ENCODE results near the gene RNU5B-1.

DNA sequence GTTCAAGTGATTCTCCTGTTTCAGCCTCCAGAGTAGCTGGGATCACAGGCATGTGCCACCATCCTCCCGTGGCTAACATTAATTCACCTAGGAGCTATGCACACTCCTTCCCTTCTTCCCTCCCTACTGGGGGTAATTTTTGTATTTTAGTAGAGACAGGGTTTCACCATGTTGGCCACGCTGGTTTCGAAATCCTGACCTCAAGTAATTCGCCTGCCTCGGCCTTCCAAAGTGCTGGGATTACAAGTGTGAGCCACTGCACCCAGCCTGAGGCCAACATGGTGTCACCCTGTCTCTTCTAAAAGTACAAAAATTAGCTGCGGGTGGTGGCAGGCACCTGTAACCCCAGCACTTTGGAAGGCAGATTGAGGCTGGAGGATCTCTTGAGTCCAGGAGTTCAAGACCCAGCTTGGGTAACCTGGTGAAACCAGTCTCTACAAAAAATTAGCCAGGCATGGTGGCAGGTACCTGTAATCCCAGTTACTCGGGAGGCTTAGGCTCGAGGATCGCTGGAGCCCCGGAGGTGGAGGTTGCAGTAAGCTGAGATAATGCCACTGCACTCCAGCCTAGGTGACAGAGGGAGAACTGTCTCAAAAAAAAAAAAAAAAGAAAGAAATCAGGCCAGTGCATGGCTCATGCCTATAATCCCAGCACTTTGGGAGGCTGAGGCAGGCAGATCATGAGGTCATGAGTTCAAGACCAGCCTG is 6.1 kb downstream of the RNU5B-1 start:
- TF ChIP-seq ZNF70 (CRISPR knock-in tag; IDR thresholded peaks at IDR 0.05) (no peak), BACH2 (CRISPR knock-in tag; IDR thresholded peaks at IDR 0.05; ENCODE audit: borderline replicate concordance) (no peak), PPARA (CRISPR knock-in tag; IDR thresholded peaks at IDR 0.05; ENCODE audit: borderline replicate concordance) (no peak), CSDC2 (CRISPR knock-in tag; IDR thresholded peaks at IDR 0.05) (no peak), RARB (CRISPR knock-in tag; IDR thresholded peaks at IDR 0.05) (no peak), ZNF565 (CRISPR knock-in tag; conservative IDR thresholded peaks at IDR 0.05; ENCODE audit: low read depth) (no peak), TCF4 (CRISPR knock-in tag; IDR thresholded peaks at IDR 0.05; ENCODE audit: borderline replicate concordance) (no peak), ZC3H10 (CRISPR knock-in tag; IDR thresholded peaks at IDR 0.05) (no peak), ZFP30 (CRISPR knock-in tag; IDR thresholded peaks at IDR 0.05) (no peak), ZNF8 (CRISPR knock-in tag; IDR thresholded peaks at IDR 0.05) (no peak)
- TF ChIP-seq, protein P1, sequence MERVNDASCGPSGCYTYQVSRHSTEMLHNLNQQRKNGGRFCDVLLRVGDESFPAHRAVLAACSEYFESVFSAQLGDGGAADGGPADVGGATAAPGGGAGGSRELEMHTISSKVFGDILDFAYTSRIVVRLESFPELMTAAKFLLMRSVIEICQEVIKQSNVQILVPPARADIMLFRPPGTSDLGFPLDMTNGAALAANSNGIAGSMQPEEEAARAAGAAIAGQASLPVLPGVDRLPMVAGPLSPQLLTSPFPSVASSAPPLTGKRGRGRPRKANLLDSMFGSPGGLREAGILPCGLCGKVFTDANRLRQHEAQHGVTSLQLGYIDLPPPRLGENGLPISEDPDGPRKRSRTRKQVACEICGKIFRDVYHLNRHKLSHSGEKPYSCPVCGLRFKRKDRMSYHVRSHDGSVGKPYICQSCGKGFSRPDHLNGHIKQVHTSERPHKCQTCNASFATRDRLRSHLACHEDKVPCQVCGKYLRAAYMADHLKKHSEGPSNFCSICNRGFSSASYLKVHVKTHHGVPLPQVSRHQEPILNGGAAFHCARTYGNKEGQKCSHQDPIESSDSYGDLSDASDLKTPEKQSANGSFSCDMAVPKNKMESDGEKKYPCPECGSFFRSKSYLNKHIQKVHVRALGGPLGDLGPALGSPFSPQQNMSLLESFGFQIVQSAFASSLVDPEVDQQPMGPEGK (CRISPR knock-in tag; IDR thresholded peaks at IDR 0.05; ENCODE audit: borderline replicate concordance), result no peak
- TF ChIP-seq, protein P2, sequence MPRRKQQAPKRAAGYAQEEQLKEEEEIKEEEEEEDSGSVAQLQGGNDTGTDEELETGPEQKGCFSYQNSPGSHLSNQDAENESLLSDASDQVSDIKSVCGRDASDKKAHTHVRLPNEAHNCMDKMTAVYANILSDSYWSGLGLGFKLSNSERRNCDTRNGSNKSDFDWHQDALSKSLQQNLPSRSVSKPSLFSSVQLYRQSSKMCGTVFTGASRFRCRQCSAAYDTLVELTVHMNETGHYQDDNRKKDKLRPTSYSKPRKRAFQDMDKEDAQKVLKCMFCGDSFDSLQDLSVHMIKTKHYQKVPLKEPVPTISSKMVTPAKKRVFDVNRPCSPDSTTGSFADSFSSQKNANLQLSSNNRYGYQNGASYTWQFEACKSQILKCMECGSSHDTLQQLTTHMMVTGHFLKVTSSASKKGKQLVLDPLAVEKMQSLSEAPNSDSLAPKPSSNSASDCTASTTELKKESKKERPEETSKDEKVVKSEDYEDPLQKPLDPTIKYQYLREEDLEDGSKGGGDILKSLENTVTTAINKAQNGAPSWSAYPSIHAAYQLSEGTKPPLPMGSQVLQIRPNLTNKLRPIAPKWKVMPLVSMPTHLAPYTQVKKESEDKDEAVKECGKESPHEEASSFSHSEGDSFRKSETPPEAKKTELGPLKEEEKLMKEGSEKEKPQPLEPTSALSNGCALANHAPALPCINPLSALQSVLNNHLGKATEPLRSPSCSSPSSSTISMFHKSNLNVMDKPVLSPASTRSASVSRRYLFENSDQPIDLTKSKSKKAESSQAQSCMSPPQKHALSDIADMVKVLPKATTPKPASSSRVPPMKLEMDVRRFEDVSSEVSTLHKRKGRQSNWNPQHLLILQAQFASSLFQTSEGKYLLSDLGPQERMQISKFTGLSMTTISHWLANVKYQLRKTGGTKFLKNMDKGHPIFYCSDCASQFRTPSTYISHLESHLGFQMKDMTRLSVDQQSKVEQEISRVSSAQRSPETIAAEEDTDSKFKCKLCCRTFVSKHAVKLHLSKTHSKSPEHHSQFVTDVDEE (CRISPR knock-in tag; IDR thresholded peaks at IDR 0.05), result no peak
- TF ChIP-seq, protein P3, sequence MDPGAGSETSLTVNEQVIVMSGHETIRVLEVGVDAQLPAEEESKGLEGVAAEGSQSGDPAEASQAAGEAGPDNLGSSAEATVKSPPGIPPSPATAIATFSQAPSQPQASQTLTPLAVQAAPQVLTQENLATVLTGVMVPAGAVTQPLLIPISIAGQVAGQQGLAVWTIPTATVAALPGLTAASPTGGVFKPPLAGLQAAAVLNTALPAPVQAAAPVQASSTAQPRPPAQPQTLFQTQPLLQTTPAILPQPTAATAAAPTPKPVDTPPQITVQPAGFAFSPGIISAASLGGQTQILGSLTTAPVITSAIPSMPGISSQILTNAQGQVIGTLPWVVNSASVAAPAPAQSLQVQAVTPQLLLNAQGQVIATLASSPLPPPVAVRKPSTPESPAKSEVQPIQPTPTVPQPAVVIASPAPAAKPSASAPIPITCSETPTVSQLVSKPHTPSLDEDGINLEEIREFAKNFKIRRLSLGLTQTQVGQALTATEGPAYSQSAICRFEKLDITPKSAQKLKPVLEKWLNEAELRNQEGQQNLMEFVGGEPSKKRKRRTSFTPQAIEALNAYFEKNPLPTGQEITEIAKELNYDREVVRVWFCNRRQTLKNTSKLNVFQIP (CRISPR knock-in tag; IDR thresholded peaks at IDR 0.05; ENCODE audit: borderline replicate concordance, low read depth), result no peak

Data from SK-N-SH treated with all-trans-retinoic acid at 6 μM for 48 hours (cell line).